ENCODE measurements around the gene PHF21A.

The PHF21A gene

DNA sequence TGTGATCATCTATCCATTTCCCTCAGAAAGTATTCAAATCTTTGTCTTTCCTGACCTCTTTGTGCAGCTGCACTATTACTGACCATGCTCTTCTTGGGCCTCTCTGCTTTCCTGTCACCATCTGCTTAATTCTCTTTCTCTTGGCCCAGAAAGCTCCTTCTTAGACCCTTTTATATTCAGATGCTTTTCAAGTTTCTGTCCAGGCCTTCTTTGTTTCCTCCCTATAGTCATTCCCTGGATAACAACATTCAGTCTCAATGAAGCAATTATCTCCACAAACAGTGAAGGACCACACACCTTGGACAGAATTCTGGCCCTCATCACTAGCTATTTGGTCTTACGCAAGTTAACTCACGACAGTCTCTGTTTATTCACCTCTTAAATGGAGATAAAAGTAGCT lies 109.1 kb downstream of the PHF21A start:
- H3K27me3 ChIP-seq (ENCODE audit: low read length) = no peaks in the 10 kb centered on the region
- H3K9me2 ChIP-seq (replicated peaks; ENCODE audit: insufficient read depth, low read length) = no peaks in the 10 kb centered on the region
- no peak overlapping the region for H2AFZ ChIP-seq (ENCODE audit: low read depth, low read length, severe bottlenecking)
- no peak overlapping the region for H3K4me3 ChIP-seq (ENCODE audit: insufficient read depth, low read length, poor library complexity, severe bottlenecking)
- TF ChIP-seq, protein P1, sequence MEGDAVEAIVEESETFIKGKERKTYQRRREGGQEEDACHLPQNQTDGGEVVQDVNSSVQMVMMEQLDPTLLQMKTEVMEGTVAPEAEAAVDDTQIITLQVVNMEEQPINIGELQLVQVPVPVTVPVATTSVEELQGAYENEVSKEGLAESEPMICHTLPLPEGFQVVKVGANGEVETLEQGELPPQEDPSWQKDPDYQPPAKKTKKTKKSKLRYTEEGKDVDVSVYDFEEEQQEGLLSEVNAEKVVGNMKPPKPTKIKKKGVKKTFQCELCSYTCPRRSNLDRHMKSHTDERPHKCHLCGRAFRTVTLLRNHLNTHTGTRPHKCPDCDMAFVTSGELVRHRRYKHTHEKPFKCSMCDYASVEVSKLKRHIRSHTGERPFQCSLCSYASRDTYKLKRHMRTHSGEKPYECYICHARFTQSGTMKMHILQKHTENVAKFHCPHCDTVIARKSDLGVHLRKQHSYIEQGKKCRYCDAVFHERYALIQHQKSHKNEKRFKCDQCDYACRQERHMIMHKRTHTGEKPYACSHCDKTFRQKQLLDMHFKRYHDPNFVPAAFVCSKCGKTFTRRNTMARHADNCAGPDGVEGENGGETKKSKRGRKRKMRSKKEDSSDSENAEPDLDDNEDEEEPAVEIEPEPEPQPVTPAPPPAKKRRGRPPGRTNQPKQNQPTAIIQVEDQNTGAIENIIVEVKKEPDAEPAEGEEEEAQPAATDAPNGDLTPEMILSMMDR (IDR thresholded peaks at IDR 0.05; ENCODE audit: insufficient read depth, low read length, poor library complexity, severe bottlenecking) = no peak
- no peak for TF ChIP-seq EZH2phosphoT487 (conservative IDR thresholded peaks at IDR 0.05; ENCODE audit: low read length)
- H3K36me3 ChIP-seq (ENCODE audit: low read length) = no peaks in the 10 kb centered on the region
- H4K20me1 ChIP-seq (ENCODE audit: low read depth, low read length) = no peaks in the 10 kb centered on the region
- H3K9me3 ChIP-seq (ENCODE audit: insufficient read depth, low read length) = no peaks in the 10 kb centered on the region
- no peak overlapping the region for H3K4me2 ChIP-seq (ENCODE audit: low read depth, low read length, poor library complexity, severe bottlenecking)
- no peak overlapping the region for H3K27ac ChIP-seq (ENCODE audit: low read depth, low read length)
- no peak overlapping the region for H3K9ac ChIP-seq (ENCODE audit: low read length)
- no peaks in the 10 kb centered on the region for H3K79me2 ChIP-seq (ENCODE audit: insufficient read depth, low read length)
- no peaks in the 10 kb centered on the region for H3F3A ChIP-seq (ENCODE audit: insufficient read depth)

DNA sequence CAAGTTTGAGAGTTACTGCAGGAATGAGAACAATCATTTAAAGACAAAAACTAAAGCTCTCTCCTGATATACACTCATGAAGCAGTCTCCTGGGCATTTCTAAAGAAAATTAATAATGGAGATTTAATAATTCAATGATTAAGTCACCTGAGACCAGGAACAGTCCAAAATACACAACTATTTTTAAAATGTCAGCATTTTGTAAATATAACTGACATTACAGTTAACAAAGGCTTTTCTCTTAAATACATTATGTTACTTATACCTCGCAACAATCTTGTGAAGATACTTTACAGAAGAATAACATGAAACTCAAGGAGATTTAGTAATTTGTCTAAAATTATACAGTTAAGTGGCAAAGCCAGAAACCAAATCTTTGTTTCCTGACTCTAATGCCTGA lies 111.2 kb downstream of the PHF21A start:
- TF ChIP-seq EZH2phosphoT487 (conservative IDR thresholded peaks at IDR 0.05; ENCODE audit: low read length) = no peak
- TF ChIP-seq, protein P1 (IDR thresholded peaks at IDR 0.05; ENCODE audit: insufficient read depth, low read length, poor library complexity, severe bottlenecking) = no peak
- Histone ChIP-seq H3K27ac (ENCODE audit: low read depth, low read length) (no peak overlapping the region), H3K4me3 (ENCODE audit: insufficient read depth, low read length, poor library complexity, severe bottlenecking) (no peak overlapping the region), H3K36me3 (ENCODE audit: low read length) (no peaks in the 10 kb centered on the region), H3K9me3 (ENCODE audit: insufficient read depth, low read length) (no peaks in the 10 kb centered on the region), H3F3A (ENCODE audit: insufficient read depth) (0 out of 2 replicates have a peak, but pooled peaks cover 3% of the 10 kb centered on the region), H3K27me3 (ENCODE audit: low read length) (no peaks in the 10 kb centered on the region), H3K4me2 (ENCODE audit: low read depth, low read length, poor library complexity, severe bottlenecking) (no peak overlapping the region), H3K9ac (ENCODE audit: low read length) (no peak overlapping the region), H3K79me2 (ENCODE audit: insufficient read depth, low read length) (no peaks in the 10 kb centered on the region), H3K9me2 (replicated peaks; ENCODE audit: insufficient read depth, low read length) (no peaks in the 10 kb centered on the region), H2AFZ (ENCODE audit: low read depth, low read length, severe bottlenecking) (no peak overlapping the region), H4K20me1 (ENCODE audit: low read depth, low read length) (no peaks in the 10 kb centered on the region)

DNA sequence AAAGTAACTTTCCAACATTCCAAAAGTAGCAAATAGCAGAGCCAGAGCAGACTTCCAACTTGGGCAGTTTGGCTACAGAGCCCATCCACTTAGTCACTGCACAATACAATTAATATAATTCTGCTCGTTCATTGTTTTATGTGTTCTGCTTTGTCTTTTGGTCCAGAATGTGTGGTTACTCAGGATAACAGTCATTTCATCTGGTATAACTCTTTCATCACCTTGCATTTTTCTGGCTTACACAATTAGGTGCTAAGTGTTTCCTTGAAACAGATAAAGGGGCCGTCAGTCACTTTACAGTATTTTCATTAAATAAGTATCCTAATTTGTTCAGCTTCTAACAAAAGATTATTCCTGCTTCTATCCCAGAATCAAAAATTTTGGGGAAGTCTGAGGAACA lies 111.6 kb downstream of the PHF21A start:
- H4K20me1 ChIP-seq (ENCODE audit: low read depth, low read length) = no peaks in the 10 kb centered on the region
- no peak overlapping the region for H3K27ac ChIP-seq (ENCODE audit: low read depth, low read length)

More for the DNA sequence above, 111.6 kb downstream of the PHF21A start:
- Histone ChIP-seq H3F3A (ENCODE audit: insufficient read depth) (0 out of 2 replicates have a peak, but pooled peaks cover 3% of the 10 kb centered on the region), H3K27me3 (ENCODE audit: low read length) (no peaks in the 10 kb centered on the region), H3K36me3 (ENCODE audit: low read length) (no peaks in the 10 kb centered on the region), H3K9me3 (ENCODE audit: insufficient read depth, low read length) (no peaks in the 10 kb centered on the region), H3K4me2 (ENCODE audit: low read depth, low read length, poor library complexity, severe bottlenecking) (no peak overlapping the region), H3K79me2 (ENCODE audit: insufficient read depth, low read length) (no peaks in the 10 kb centered on the region), H3K4me3 (ENCODE audit: insufficient read depth, low read length, poor library complexity, severe bottlenecking) (no peak overlapping the region), H3K9me2 (replicated peaks; ENCODE audit: insufficient read depth, low read length) (no peaks in the 10 kb centered on the region), H2AFZ (ENCODE audit: low read depth, low read length, severe bottlenecking) (no peak overlapping the region), H3K9ac (ENCODE audit: low read length) (no peak overlapping the region)
- TF ChIP-seq, protein P1 (IDR thresholded peaks at IDR 0.05; ENCODE audit: insufficient read depth, low read length, poor library complexity, severe bottlenecking) = no peak
- no peak for TF ChIP-seq EZH2phosphoT487 (conservative IDR thresholded peaks at IDR 0.05; ENCODE audit: low read length)
